Sciatic nerve (tissue), 2 donors: Measurements from ENCODE around the gene CADPS. TPM values are rescaled to one million over a fixed set of nuclear protein-coding genes. Genes with fewer than 3 reads are reported as not detected.

Experiments used
- ATAC-seq: fragments of 200-7000 bp; cut with Tn5 transposase; one replicate; pipeline ENCODE4 v1.9.1; 2020; ENCODE audit warnings: mild to moderate bottlenecking, moderate library complexity
- DNase-seq: peaks from one replicate; pipeline ENCODE4 v3.0.0-alpha.2; 2020; ENCODE audit warnings: low spot score
- intact Hi-C: fragments of 100-400 bp; cut with DNase I; formaldehyde crosslinking; loops from one replicate; pipeline ENCODE4 v1.14.2; 2022
- total RNA-seq: library from RNA; stranded (reverse); fragmentation: NEBNext Ultra II Directional; extraction: Animal tissue kit (Norgen Biotek cat#: 25700); gene quantifications from one replicate; pipeline ENCODE4 v1.2.1, GENCODE V29; 2021
- donor health status: DM: no; HTN: no; CAD: no.
- donor health status: DM: no; HTN: no; CAD: no.

The CADPS gene
- 1.1 TPM for total RNA-seq

DNA sequence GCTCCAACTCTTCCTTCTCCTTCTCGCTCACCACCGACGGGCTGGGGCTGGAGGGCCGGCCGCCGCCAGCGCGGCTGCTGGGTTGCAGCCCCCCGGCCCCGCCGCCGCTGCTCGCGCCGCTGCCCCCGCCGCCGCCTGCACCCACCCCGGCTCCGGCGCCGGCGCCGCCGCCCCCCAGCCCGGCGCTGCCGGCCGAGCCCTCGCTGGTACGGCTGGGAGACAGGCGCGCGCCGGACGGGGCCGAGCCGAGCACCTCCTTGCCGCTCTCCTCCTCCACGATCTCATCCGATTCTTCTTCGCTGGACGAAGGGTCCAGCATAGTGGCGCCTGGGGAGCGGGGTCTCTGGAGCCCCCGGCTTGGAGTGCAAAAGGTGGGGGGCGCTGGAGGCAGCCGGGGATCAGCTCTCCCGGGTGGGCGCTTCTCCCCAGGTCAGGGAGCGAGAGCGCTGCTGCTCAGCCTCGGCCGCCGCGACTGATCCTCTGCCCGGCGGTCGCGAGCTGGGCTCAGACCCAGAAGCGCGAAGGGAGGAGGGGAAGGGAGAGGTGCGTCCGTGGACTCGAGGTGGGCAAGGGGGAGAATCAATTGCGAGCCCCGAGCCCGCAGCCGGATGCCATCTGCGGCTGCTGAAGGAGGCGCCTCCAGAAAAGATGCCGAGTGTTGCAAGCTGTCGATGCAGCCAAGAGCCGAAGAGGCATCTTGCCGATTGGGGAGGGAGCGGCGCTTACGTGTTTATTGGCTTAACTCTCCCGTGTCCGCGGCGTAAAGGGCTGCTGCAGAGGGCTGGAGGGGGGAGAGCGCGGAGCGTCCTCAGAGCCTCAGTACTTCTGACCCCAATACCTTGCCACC, at the start of gene CADPS:
CADPS (minus strand) TSS at position 706 of the 847 bp plus-strand sequence; CDS start at position 319, 387 bp downstream.
- intact Hi-C loops, result no loop called here

DNA sequence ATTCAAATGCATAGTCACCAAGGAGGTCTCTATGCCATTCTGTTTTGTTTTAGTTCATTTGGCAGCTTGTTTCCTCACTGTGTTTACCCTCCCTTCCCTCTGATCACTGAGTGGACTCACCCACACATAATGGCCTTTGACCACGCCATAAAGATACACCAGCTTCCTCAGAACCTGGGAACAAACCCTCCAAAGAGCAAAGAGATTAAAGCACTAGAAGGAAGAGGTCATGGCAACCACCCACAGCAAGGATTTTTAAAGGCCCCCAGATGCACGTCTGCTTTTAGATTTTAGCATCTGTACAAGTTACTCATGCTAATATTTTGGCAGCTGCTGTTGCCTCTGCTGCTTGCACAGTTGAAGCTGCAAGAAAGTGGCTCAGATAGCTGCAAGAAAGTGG, 47.9 kb upstream of the CADPS start:
- intact Hi-C loops, result loop anchor here (5.0 kb wide), 1 partner anchor 1181 kb away; no protein-coding TSS in a partner anchor
- DNase-seq (no peak), ATAC-seq (no peak)

More for the DNA sequence above, at the start of gene CADPS:
- ATAC-seq (no peak), DNase-seq (no peak)

GRCh38 chr3:62922326-62922725, 47.1 kb upstream of the CADPS start:
- intact Hi-C loops, result loop anchor here (5.0 kb wide), 1 partner anchor 1180 kb away; no protein-coding TSS in a partner anchor
- no peak for ATAC-seq

DNA sequence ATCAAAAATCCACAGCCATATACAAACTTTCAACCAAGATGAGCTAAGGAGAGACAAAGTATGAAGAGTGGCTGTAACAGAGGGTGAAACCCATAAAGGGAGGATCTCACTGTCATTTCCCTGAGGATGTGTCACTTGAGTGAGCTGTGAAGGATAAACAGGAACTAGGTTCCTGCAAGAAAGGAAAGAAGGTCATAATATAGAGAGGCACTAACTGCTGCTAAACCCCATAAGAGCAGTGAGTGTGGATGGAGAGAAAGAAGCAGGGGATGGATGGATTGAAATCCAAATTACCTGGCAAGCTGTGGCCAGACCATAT, 45.2 kb upstream of the CADPS start:
- intact Hi-C loops, result loop anchor here (5.0 kb wide), 1 partner anchor 1178 kb away; no protein-coding TSS in a partner anchor
- ATAC-seq (no peak), DNase-seq (no peak)

More at GRCh38 chr3:62922326-62922725, 47.1 kb upstream of the CADPS start:
- no peak for DNase-seq

GRCh38 chr3:62919784-62920465, 44.7 kb upstream of the CADPS start:
- no peak for DNase-seq
- no peak for ATAC-seq
- intact Hi-C loops, result loop anchor here (5.0 kb wide), 1 partner anchor 1178 kb away; no protein-coding TSS in a partner anchor

GRCh38 chr3:62918777-62919176, 43.6 kb upstream of the CADPS start:
- ATAC-seq, result no peak
- intact Hi-C loops, result no loop called here

DNA sequence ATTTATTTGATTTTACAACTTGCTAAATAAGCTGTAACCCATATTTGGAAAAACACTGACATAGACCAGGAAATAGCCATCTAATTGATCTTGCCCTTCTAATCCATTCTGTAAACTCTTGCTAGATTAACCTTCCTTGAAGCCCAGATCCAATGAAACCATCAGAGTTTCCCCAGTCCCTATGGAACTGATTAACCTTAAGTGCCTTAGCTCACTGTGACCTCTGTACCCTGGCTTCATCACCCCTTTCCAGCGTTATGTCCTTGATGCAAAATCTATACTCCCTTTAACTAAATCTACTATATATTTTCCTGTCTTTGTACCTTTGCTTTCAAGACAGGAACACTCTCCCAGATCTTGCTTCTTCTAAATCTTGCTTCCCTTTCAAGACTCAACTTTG, 42.9 kb upstream of the CADPS start:
- DNase-seq, result no peak
- ATAC-seq, result no peak
- intact Hi-C loops, result no loop called here

More at GRCh38 chr3:62918777-62919176, 43.6 kb upstream of the CADPS start:
- no peak for DNase-seq

- no peak for DNase-seq
- intact Hi-C loops, result no loop called here
- no peak for ATAC-seq
Observed at GRCh38 chr3:62911526-62911925, 36.3 kb upstream of the CADPS start.

DNA sequence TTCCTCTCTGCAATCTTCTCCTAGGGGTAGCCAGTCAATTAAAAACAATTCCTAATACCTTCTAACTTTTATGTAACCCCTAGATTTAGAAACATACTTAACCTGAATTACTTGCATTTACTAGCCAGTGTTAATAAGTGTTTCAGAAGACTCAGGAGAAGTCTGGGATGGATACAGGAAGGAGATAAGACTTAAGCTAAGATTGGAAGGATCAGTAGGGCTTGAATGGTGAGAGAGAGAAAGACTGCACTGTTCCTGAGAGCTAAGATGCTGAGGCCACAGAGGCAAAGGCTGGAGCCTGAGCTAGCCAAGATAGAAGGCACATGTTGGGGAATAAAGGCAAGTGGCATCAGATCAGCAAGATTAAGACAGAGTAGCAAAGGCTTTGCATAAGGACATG, 30.1 kb upstream of the CADPS start:
- DNase-seq (no peak), ATAC-seq (no peak)
- intact Hi-C loops, result no loop called here

DNA sequence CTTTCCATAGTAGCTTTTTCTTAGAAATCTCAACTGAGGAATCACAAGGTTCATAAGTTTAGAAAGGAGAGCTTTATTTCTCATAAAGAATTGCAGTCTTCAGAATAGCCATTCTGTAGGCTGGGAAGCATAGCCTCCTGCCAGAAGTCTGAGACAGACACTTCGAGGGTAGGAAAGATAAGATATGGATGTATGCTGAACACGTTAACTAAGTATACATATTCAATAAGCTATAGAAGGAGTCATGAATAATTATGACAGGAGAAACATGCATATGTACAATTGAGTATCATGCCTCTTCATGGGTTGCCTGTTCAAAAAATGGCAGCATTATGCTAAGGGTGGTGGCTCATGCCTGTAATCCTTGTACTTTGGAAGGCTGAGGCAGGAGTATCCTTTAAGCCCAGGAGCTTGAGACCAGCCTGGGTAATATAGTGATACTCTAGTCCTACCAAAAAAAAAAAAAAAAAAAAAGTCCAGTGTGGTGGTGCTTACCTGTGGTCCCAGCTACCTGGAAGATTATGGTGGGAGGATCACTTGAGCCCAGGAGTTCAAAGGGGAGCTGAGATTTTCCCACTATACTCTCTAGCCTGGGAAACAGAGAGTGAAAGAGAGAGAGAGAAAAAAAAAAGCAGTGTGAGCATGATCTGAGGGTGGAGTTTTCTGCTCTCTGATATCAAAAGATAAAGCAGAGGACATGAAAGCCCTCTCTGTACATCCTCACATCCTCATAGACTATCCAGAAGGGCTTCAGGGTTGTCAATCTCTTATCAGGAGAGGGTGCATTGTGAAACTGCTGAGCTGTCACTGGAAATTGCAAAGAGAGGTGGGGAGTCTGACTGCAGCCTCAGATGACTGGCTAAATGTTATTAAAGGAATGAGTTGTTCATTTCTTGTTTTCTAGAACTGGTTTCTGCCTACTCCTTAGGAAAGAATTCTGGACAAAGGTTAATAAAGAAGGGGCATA, 23.6 kb upstream of the CADPS start:
- intact Hi-C loops, result no loop called here
- ATAC-seq (no peak), DNase-seq (no peak)

DNA sequence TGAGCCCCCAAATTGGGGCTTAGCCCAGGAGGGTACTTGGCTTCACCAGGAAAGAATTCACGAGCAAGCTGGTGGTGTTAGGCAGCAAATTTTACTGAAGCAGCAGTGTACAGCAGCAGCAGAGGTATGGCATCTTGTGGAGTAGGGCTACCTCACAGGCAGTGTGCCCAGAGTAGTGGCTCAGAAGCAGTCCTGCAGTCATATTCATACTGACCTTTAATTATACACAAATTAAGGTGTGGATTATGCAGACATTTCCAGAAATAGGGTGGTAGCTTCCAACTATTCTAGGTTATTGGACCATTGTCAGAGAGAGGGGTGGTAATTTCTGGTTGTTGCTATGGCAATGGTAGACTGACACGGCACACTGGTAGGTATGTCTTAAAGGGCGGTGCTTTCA, 20.7 kb upstream of the CADPS start:
- intact Hi-C loops, result no loop called here
- no peak for DNase-seq
- ATAC-seq, result no peak

GRCh38 chr3:62892951-62893350, 17.7 kb upstream of the CADPS start:
- intact Hi-C loops, result no loop called here
- ATAC-seq, result no peak
- DNase-seq, result no peak

DNA sequence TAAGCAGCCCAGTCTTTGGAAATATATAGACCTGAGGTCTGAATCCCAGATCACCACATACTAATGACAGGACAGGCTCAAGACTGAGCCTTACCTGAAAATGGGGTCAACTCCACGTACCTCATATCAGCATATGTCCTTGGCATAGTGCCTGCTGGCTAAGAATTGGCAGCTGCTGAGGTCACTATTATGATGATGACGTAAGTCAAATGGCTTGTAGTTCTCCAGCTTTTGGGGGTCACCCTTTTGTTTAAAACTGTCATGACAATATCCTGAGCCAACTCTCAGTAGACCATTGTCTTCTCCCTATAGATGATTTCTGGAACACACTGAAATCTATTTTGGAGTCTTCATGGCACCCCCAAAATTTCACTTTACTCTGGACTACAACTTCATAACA, 16.8 kb upstream of the CADPS start:
- intact Hi-C loops, result no loop called here
- no peak for ATAC-seq
- DNase-seq, result no peak

DNA sequence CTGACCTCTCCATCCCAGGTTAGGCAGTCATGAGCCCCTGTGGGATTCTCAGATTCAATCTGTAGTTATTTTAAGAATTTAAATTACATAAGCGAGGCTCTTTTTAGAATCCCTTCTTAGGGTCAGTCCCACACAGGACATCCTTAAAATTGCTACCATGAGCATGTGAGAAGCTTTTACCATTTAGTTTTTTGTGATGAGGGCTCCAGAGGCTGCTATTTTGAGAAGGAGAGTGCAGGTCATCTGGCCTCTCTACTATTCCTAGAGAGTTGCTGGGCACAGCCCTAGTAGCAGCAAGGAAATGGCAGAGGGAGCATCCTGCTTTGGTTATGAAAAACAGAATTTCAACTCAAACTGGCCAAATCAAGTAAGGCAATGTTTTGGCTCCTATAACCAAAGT, 13.6 kb upstream of the CADPS start:
- DNase-seq (no peak), ATAC-seq (no peak)
- intact Hi-C loops, result no loop called here

- intact Hi-C loops, result no loop called here
- no peak for ATAC-seq
- no peak for DNase-seq
Observed at GRCh38 chr3:62888180-62888579, 13.0 kb upstream of the CADPS start.

GRCh38 chr3:62885136-62885535, 9.9 kb upstream of the CADPS start:
- intact Hi-C loops, result no loop called here
- no peak for DNase-seq
- ATAC-seq, result no peak

- DNase-seq, result no peak
- intact Hi-C loops, result no loop called here
- no peak for ATAC-seq
Observed at GRCh38 chr3:62884096-62884870, 9.1 kb upstream of the CADPS start.

GRCh38 chr3:62882676-62883200, 7.5 kb upstream of the CADPS start:
- intact Hi-C loops, result no loop called here
- DNase-seq, result no peak
- no peak for ATAC-seq
